ENCODE data around the gene PXYLP1. TPM values are rescaled to one million over a fixed set of nuclear protein-coding genes. Genes with fewer than 3 reads are reported as not detected.

Gene PXYLP1
- total RNA-seq, 1 donor from 2014 or later: 11.5 TPM

GRCh38 chr3:141212101-141212500 lies 19.5 kb upstream of the PXYLP1 start:
- Histone ChIP-seq H3K36me3 (ENCODE audit: control insufficient read depth, insufficient read depth, low read length) (no peaks in the 10 kb centered on the region), H3K27me3 (ENCODE audit: control insufficient read depth, insufficient read depth, low read length) (no peaks in the 10 kb centered on the region), H3K4me3 (ENCODE audit: low read depth, low read length) (no peak overlapping the region)
- TF ChIP-seq, protein P1, sequence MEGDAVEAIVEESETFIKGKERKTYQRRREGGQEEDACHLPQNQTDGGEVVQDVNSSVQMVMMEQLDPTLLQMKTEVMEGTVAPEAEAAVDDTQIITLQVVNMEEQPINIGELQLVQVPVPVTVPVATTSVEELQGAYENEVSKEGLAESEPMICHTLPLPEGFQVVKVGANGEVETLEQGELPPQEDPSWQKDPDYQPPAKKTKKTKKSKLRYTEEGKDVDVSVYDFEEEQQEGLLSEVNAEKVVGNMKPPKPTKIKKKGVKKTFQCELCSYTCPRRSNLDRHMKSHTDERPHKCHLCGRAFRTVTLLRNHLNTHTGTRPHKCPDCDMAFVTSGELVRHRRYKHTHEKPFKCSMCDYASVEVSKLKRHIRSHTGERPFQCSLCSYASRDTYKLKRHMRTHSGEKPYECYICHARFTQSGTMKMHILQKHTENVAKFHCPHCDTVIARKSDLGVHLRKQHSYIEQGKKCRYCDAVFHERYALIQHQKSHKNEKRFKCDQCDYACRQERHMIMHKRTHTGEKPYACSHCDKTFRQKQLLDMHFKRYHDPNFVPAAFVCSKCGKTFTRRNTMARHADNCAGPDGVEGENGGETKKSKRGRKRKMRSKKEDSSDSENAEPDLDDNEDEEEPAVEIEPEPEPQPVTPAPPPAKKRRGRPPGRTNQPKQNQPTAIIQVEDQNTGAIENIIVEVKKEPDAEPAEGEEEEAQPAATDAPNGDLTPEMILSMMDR (IDR thresholded peaks at IDR 0.05; ENCODE audit: insufficient read depth, low read length, poor library complexity, severe bottlenecking): no peak
- DNase-seq (ENCODE audit: low read depth): no peak

GRCh38 chr3:141212555-141212954 lies 19.1 kb upstream of the PXYLP1 start:
- TF ChIP-seq, protein P1 (IDR thresholded peaks at IDR 0.05; ENCODE audit: insufficient read depth, low read length, poor library complexity, severe bottlenecking): no peak

GRCh38 chr3:141216975-141217374 lies 14.7 kb upstream of the PXYLP1 start:
- peaks cover 2% of the 10 kb centered on the region for H3K27me3 ChIP-seq (ENCODE audit: control insufficient read depth, insufficient read depth, low read length)
- no peaks in the 10 kb centered on the region for H3K36me3 ChIP-seq (ENCODE audit: control insufficient read depth, insufficient read depth, low read length)
- H3K4me3 ChIP-seq (ENCODE audit: low read depth, low read length): no peak overlapping the region
- TF ChIP-seq, protein P1 (IDR thresholded peaks at IDR 0.05; ENCODE audit: insufficient read depth, low read length, poor library complexity, severe bottlenecking): no peak
- no peak for DNase-seq (ENCODE audit: low read depth)

More at GRCh38 chr3:141212555-141212954, 19.1 kb upstream of the PXYLP1 start:
- Histone ChIP-seq H3K36me3 (ENCODE audit: control insufficient read depth, insufficient read depth, low read length) (no peaks in the 10 kb centered on the region), H3K27me3 (ENCODE audit: control insufficient read depth, insufficient read depth, low read length) (no peaks in the 10 kb centered on the region), H3K4me3 (ENCODE audit: low read depth, low read length) (no peak overlapping the region)
- DNase-seq (ENCODE audit: low read depth): no peak

DNA sequence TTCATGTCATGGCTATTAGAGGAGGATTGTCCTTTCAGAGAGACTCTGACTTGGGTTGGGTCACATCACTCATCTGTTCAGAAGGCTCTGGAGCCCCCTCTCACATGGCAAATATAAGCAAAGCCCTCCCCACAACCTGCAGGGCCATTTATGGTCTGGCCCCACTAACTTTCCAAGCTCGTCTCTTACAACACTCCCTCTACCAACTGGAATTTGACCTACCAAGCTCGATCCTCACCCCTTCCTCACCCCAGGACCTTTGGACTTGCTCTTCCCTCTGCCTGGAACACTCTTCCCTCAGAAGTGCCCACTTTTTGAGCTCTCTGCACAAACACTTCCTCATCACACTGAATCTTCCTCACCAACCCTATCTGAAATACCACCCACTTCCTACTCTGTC lies 14.2 kb upstream of the PXYLP1 start:
- TF ChIP-seq, protein P1 (IDR thresholded peaks at IDR 0.05; ENCODE audit: insufficient read depth, low read length, poor library complexity, severe bottlenecking): no peak
- peaks cover 2% of the 10 kb centered on the region for H3K27me3 ChIP-seq (ENCODE audit: control insufficient read depth, insufficient read depth, low read length)
- no peak for DNase-seq (ENCODE audit: low read depth)
- H3K36me3 ChIP-seq (ENCODE audit: control insufficient read depth, insufficient read depth, low read length): no peaks in the 10 kb centered on the region
- no peak overlapping the region for H3K4me3 ChIP-seq (ENCODE audit: low read depth, low read length)

GRCh38 chr3:141218162-141218835 lies 13.3 kb upstream of the PXYLP1 start:
- H3K36me3 ChIP-seq (ENCODE audit: control insufficient read depth, insufficient read depth, low read length): no peaks in the 10 kb centered on the region
- TF ChIP-seq, protein P1 (IDR thresholded peaks at IDR 0.05; ENCODE audit: insufficient read depth, low read length, poor library complexity, severe bottlenecking): no peak
- no peak for DNase-seq (ENCODE audit: low read depth)
- H3K4me3 ChIP-seq (ENCODE audit: low read depth, low read length): no peak overlapping the region
- peaks cover 2% of the 10 kb centered on the region for H3K27me3 ChIP-seq (ENCODE audit: control insufficient read depth, insufficient read depth, low read length)

GRCh38 chr3:141218926-141219325 lies 12.7 kb upstream of the PXYLP1 start:
- TF ChIP-seq, protein P1 (IDR thresholded peaks at IDR 0.05; ENCODE audit: insufficient read depth, low read length, poor library complexity, severe bottlenecking): no peak
- Histone ChIP-seq H3K27me3 (ENCODE audit: control insufficient read depth, insufficient read depth, low read length) (peaks cover 2% of the 10 kb centered on the region), H3K36me3 (ENCODE audit: control insufficient read depth, insufficient read depth, low read length) (no peaks in the 10 kb centered on the region), H3K4me3 (ENCODE audit: low read depth, low read length) (no peak overlapping the region)
- no peak for DNase-seq (ENCODE audit: low read depth)
